A172 (cell line): ENCODE measurements around the gene ARID5B. TPM values are rescaled to one million over a fixed set of nuclear protein-coding genes. Genes with fewer than 3 reads are reported as not detected.

Experiments used
- total RNA-seq: library from RNA; depleted of rRNA; stranded (reverse); fragments of >200 nt; shearing (Covaris generic); gene quantifications from 2 replicates; pipeline ENCODE4 v1.2.3, GENCODE V29; 2014; rRNA removed

The ARID5B gene
- total RNA-seq, 1 experiment from 2014 or later: 17.6 TPM

Other genes with a start within 250 kb of the ARID5B start
- gene CABCOCO1, start 238.8 kb upstream of the ARID5B start, total RNA-seq: 0.33 and 1.1 TPM in 2 replicates